ENCODE results near the gene SLC25A38.
"Not testable (repeated sequence)": the region's sequence is repeated elsewhere in the genome, so short reads cannot be mapped to it uniquely, and the experiment has no call there.

SLC25A38 gene

DNA sequence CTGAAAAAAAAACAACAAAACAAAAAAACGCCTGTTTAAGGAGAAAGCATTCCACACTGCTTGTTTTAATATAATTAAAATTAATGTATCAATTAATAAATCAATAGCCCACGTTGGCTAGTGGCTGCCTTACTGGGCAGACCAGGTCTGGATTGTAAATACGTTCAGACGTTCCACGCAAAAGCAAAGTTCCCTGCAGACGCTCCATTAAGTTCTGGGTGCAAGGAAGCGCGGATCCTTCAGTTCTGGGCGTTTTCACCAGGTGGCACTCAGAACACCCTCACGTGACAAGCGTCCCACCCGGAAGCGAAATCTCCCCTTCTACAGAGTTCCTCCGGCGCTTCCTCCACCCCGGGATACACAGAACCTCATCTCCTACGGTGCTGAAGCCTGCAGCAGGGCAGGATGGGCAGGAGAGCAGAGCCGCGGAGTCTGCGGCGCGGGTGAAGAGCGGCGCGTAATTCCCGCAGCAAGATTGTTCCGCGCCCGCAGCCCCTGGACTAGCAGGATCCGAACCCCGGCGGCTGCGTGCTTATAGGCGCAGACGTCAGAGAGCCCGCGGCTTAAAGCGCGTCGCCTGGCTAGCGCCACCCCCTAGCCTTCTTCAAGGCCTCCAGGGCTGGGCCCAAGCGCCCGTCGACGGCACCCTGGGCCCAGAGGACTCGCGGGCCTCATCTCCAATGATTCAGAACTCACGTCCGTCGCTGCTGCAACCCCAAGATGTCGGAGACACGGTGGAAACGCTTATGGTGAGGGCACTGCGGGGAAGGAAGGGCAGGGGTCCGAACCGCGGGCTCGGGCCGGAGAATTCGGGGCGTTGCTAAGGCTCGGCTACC is at the start of gene SLC25A38:
TSS of gene SLC25A38 (plus strand) at position 326 of the 836 bp plus-strand sequence. CDS start at position 681, 355 bp downstream.
- TF ChIP-seq JUND (IDR thresholded peaks at IDR 0.05; ENCODE audit: low read depth) = no peak
- DNase-seq (ENCODE audit: low read depth in 1 of 2, low spot score in 1 of 2) = peak; percentile 86 to 89
- in situ Hi-C loops (cut with HindIII; ENCODE audit: low pct_unique_long_range_greater_than_20kb, low sequenced_read_pairs) = no loop called here

DNA sequence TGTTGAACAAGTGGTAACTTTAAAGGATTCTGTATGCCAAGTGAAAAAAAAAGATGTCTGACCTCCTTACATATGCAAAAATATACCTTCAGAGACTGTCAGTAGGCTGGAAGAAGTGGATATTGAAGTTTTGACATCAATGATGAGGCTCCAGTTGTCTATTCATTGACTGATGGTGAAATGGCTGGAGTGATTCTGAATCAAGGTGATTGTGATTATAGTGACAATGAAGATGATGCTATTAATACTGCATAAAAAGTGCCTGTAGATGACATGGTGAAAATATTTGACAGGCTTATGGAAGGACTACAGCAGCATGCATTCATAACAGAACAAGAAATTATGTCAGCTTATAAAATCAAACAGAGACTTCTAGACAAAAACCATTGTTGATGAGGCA is 49.6 kb upstream of the SLC25A38 start:
- no peak for DNase-seq (ENCODE audit: low read depth in 1 of 2, low spot score in 1 of 2)
- no peak for TF ChIP-seq JUND (IDR thresholded peaks at IDR 0.05; ENCODE audit: low read depth)
- in situ Hi-C loops (cut with HindIII; ENCODE audit: low pct_unique_long_range_greater_than_20kb, low sequenced_read_pairs) = no loop called here

GRCh38 chr3:39334205-39334604 is 49.0 kb upstream of the SLC25A38 start:
- no peak for DNase-seq (ENCODE audit: low read depth in 1 of 2, low spot score in 1 of 2)
- TF ChIP-seq JUND (IDR thresholded peaks at IDR 0.05; ENCODE audit: low read depth) = no peak
- in situ Hi-C loops (cut with HindIII; ENCODE audit: low pct_unique_long_range_greater_than_20kb, low sequenced_read_pairs) = no loop called here

GRCh38 chr3:39338201-39338600 is 45.0 kb upstream of the SLC25A38 start:
- in situ Hi-C loops (cut with HindIII; ENCODE audit: low pct_unique_long_range_greater_than_20kb, low sequenced_read_pairs) = no loop called here
- no peak for TF ChIP-seq JUND (IDR thresholded peaks at IDR 0.05; ENCODE audit: low read depth)

GRCh38 chr3:39339086-39339485 is 44.1 kb upstream of the SLC25A38 start:
- no peak for DNase-seq (ENCODE audit: low read depth in 1 of 2, low spot score in 1 of 2)
- no peak for TF ChIP-seq JUND (IDR thresholded peaks at IDR 0.05; ENCODE audit: low read depth)
- in situ Hi-C loops (cut with HindIII; ENCODE audit: low pct_unique_long_range_greater_than_20kb, low sequenced_read_pairs) = no loop called here

More at GRCh38 chr3:39338201-39338600, 45.0 kb upstream of the SLC25A38 start:
- DNase-seq (ENCODE audit: low read depth in 1 of 2, low spot score in 1 of 2) = no peak

DNA sequence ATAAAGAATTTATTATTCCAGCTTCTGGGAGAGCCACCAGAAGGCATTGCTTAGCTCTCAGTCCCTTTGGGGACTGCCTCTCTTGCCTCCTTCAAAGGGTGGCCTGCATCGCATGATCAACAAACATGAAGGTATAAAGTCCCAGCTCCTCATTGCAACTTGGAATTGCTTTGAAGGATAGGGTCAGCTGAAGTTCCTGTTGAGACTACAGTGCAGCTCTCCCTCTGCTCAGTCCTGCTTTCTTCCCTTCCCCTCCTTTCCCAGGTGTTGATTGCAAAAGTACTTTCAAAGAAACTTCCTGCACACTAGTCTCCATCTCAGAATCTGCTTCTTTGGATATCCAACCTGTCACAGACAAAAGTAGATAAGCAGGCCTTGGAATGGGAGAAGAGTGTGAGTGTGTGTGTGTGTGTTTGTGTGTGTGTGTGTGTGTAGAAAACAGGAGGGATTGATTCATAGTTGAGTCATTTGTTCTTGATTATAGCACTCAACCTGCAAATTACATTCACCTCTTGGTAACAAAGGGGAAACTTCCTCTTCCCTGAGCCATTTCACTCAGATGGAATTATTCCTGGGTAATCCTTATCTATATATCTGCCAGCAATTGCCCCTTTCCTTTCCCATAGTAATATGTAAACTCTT is 40.0 kb upstream of the SLC25A38 start:
- no peak for TF ChIP-seq JUND (IDR thresholded peaks at IDR 0.05; ENCODE audit: low read depth)
- in situ Hi-C loops (cut with HindIII; ENCODE audit: low pct_unique_long_range_greater_than_20kb, low sequenced_read_pairs) = no loop called here
- DNase-seq (ENCODE audit: low read depth in 1 of 2, low spot score in 1 of 2) = no peak

DNA sequence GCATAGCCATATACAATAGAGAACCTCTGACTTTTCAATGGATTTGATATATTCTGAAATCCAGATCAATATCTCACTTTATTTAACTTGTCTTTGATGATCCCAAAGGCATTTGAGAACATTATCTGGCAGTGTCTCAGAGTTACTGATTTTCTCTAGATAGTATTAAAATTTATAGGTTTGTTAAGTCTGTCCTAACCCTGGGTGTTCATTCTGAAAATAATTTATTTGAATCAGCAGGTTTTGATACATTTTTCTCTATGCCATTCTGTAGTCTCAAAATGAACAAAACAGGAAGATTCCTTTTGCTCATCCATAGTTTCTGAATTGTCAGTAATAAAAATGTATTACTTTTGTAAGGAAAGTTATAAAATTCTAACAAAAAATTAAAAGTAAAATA is 39.4 kb upstream of the SLC25A38 start:
- no peak for DNase-seq (ENCODE audit: low read depth in 1 of 2, low spot score in 1 of 2)
- TF ChIP-seq JUND (IDR thresholded peaks at IDR 0.05; ENCODE audit: low read depth) = no peak
- in situ Hi-C loops (cut with HindIII; ENCODE audit: low pct_unique_long_range_greater_than_20kb, low sequenced_read_pairs) = no loop called here

GRCh38 chr3:39344746-39345344 is 38.3 kb upstream of the SLC25A38 start:
- in situ Hi-C loops (cut with HindIII; ENCODE audit: low pct_unique_long_range_greater_than_20kb, low sequenced_read_pairs) = no loop called here
- TF ChIP-seq JUND (IDR thresholded peaks at IDR 0.05; ENCODE audit: low read depth) = no peak

DNA sequence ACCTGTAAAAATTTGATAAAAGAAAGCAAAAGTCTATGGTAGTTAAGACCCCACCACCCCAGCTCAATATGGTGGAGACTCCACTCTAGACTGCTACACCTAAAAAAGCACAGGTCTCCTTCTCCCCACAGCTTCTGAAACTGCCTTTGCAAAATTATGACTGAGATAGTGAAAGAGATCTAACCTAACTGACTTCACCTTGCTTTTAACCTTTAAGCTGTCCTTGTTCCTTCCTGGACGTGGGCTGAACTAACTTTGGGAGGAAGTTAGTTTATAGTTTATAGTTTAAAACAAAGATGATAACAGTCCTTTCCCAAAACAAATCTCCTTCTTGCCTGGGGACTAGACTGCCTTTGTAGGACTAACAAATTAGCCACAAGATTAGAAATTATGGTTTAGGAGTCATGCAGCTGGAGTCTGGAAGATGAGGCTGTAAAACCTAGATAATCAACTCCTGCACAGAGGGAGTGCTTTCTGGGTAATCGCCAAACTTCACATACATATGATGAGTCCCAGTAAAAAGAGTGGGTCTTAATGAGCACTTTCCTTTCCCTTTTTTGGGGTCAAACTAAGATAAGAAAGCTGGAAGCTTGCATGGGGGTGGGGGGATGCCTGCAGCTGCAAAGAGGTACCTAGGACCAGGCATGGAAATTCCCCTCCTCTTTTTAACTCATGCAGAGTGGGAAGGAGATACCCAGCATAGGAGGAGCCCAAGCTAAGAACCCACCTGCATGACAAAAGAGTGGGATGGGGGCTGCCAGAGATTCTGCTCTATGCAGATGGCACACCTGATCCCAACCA is 36.2 kb upstream of the SLC25A38 start:
- TF ChIP-seq JUND (IDR thresholded peaks at IDR 0.05; ENCODE audit: low read depth) = no peak
- in situ Hi-C loops (cut with HindIII; ENCODE audit: low pct_unique_long_range_greater_than_20kb, low sequenced_read_pairs) = no loop called here
- no peak for DNase-seq (ENCODE audit: low read depth in 1 of 2, low spot score in 1 of 2)

More at GRCh38 chr3:39344746-39345344, 38.3 kb upstream of the SLC25A38 start:
- DNase-seq (ENCODE audit: low read depth in 1 of 2, low spot score in 1 of 2) = no peak

- TF ChIP-seq JUND (IDR thresholded peaks at IDR 0.05; ENCODE audit: low read depth) = no peak
- in situ Hi-C loops (cut with HindIII; ENCODE audit: low pct_unique_long_range_greater_than_20kb, low sequenced_read_pairs) = no loop called here
Measured at GRCh38 chr3:39347586-39347876, 35.6 kb upstream of the SLC25A38 start.

GRCh38 chr3:39349080-39349479 is 34.1 kb upstream of the SLC25A38 start:
- no peak for TF ChIP-seq JUND (IDR thresholded peaks at IDR 0.05; ENCODE audit: low read depth)
- peak; percentile 13 to 65 for DNase-seq (ENCODE audit: low read depth in 1 of 2, low spot score in 1 of 2)
- in situ Hi-C loops (cut with HindIII; ENCODE audit: low pct_unique_long_range_greater_than_20kb, low sequenced_read_pairs) = no loop called here

More at GRCh38 chr3:39347586-39347876, 35.6 kb upstream of the SLC25A38 start:
- DNase-seq (ENCODE audit: low read depth in 1 of 2, low spot score in 1 of 2) = no peak

- in situ Hi-C loops (cut with HindIII; ENCODE audit: low pct_unique_long_range_greater_than_20kb, low sequenced_read_pairs) = no loop called here
- no peak for TF ChIP-seq JUND (IDR thresholded peaks at IDR 0.05; ENCODE audit: low read depth)
- no peak for DNase-seq (ENCODE audit: low read depth in 1 of 2, low spot score in 1 of 2)
Measured at GRCh38 chr3:39350714-39351113, 32.5 kb upstream of the SLC25A38 start.

GRCh38 chr3:39351134-39351533 is 32.0 kb upstream of the SLC25A38 start:
- in situ Hi-C loops (cut with HindIII; ENCODE audit: low pct_unique_long_range_greater_than_20kb, low sequenced_read_pairs); DNase-seq (ENCODE audit: low read depth in 1 of 2, low spot score in 1 of 2): not testable (repeated sequence)

- DNase-seq (ENCODE audit: low read depth in 1 of 2, low spot score in 1 of 2); in situ Hi-C loops (cut with HindIII; ENCODE audit: low pct_unique_long_range_greater_than_20kb, low sequenced_read_pairs): not testable (repeated sequence)
Measured at GRCh38 chr3:39353168-39353927, 29.8 kb upstream of the SLC25A38 start.

Data from T47D (cell line).